CD14-positive monocyte (primary cell): Measurements from ENCODE around the gene AVPR2. TPM values are rescaled to one million over a fixed set of nuclear protein-coding genes. Genes with fewer than 3 reads are reported as not detected.
A peak's percentile ranks its signal among the peaks of the same experiment; 100 is the strongest.

Source experiments
- DNase-seq, 3 donors: peaks; one replicate each; pipeline ENCODE4 v3.0.0-alpha.2; 2011 to 2022
- H2AFZ ChIP-seq: 2 replicates; pipeline ENCODE4 v1.6.0; 2012; ENCODE audit warnings: mild to moderate bottlenecking, low read depth, low read length, inconsistent platforms; ENCODE audit not compliant: insufficient read depth, poor library complexity, severe bottlenecking
- H3K27ac ChIP-seq, 2 donors: 1 replicate in 1 of 2; 2 replicates in 1 of 2; pipeline ENCODE4 v1.5.1; 2012 to 2013; ENCODE audit warnings: low read length in 2 of 2, control low read depth in 1 of 2, inconsistent platforms in 1 of 2, low read depth in 1 of 2, mild to moderate bottlenecking in 1 of 2
- H3K27me3 ChIP-seq, 2 donors: one replicate each; pipeline versions ENCODE4 v1.6.0 to v1.6.1; 2011 to 2013; ENCODE audit warnings: low read length in 2 of 2; ENCODE audit not compliant: control insufficient read depth in 2 of 2, insufficient read depth in 2 of 2
- H3K36me3 ChIP-seq, 2 donors: replicated peaks in 1 of 2; 1 replicate in 1 of 2; 2 replicates in 1 of 2; pipeline versions ENCODE4 v1.5.1 to v1.6.1; 2012 to 2013; ENCODE audit warnings: low read length in 2 of 2, control low read depth in 1 of 2, inconsistent platforms in 1 of 2, mild to moderate bottlenecking in 1 of 2; ENCODE audit not compliant: insufficient read depth in 2 of 2, control insufficient read depth in 1 of 2
- H3K4me1 ChIP-seq, 2 donors: 1 replicate in 1 of 2; 2 replicates in 1 of 2; pipeline versions ENCODE4 v1.5.1 to v1.6.1; 2012 to 2013; ENCODE audit warnings: low read length in 2 of 2, control low read depth in 1 of 2, inconsistent platforms in 1 of 2, mild to moderate bottlenecking in 1 of 2, moderate library complexity in 1 of 2; ENCODE audit not compliant: insufficient read depth in 2 of 2, control insufficient read depth in 1 of 2
- H3K4me2 ChIP-seq: replicated peaks from 2 replicates; pipeline ENCODE3; 2012; ENCODE audit warnings: low read length, moderate library complexity, mild to moderate bottlenecking; ENCODE audit not compliant: poor library complexity, severe bottlenecking; ENCODE audit errors: extremely low read depth
- H3K4me3 ChIP-seq, 3 experiments: fragments of 200-600 bp in 1 of 3; sonication (generic) in 1 of 3; replicated peaks in 1 of 3; 1 replicate in 2 of 3; 2 replicates in 1 of 3; pipeline ENCODE4 v1.5.1; 2011 to 2013; ENCODE audit warnings: low read length in 3 of 3, mild to moderate bottlenecking in 3 of 3, control low read depth in 2 of 3, low read depth in 2 of 3, inconsistent platforms in 1 of 3, moderate library complexity in 1 of 3
- H3K79me2 ChIP-seq: 2 replicates; pipeline ENCODE4 v1.6.0; 2012; ENCODE audit warnings: mild to moderate bottlenecking, control low read depth, inconsistent platforms, low read length, moderate library complexity; ENCODE audit not compliant: insufficient read depth
- H3K9ac ChIP-seq: 2 replicates; pipeline ENCODE4 v1.6.0; 2017; ENCODE audit warnings: low read length, mild to moderate bottlenecking; ENCODE audit not compliant: insufficient read depth, poor library complexity, severe bottlenecking
- H3K9me3 ChIP-seq, 2 donors: replicated peaks in 1 of 2; 1 replicate in 1 of 2; 2 replicates in 1 of 2; pipeline versions ENCODE4 v1.5.1 to v1.6.1; 2012 to 2013; ENCODE audit warnings: low read length in 2 of 2, control low read depth in 1 of 2; ENCODE audit not compliant: control insufficient read depth in 1 of 2, insufficient read depth in 1 of 2
- H4K20me1 ChIP-seq: 2 replicates; pipeline ENCODE4 v1.6.0; 2012; ENCODE audit warnings: mild to moderate bottlenecking, low read length, control low read depth, moderate library complexity; ENCODE audit not compliant: insufficient read depth
- H3K27ac Mint-ChIP-seq, 7 donors: one replicate each; pipeline ENCODE4 v1.8.0; 2020; ENCODE audit warnings: mild to moderate bottlenecking in 7 of 7, mixed read lengths in 7 of 7, moderate library complexity in 6 of 7, inconsistent platforms in 2 of 7
- H3K27me3 Mint-ChIP-seq, 3 donors: one replicate each; pipeline ENCODE4 v1.8.0; 2021 to 2022; ENCODE audit warnings: low read depth in 3 of 3, mild to moderate bottlenecking in 3 of 3, mixed read lengths in 3 of 3, moderate library complexity in 3 of 3, inconsistent platforms in 1 of 3
- H3K36me3 Mint-ChIP-seq, 2 donors: one replicate each; pipeline ENCODE4 v1.8.0; 2020; ENCODE audit warnings: mixed read lengths in 2 of 2, inconsistent platforms in 1 of 2, mild to moderate bottlenecking in 1 of 2
- H3K4me1 Mint-ChIP-seq: one replicate; pipeline ENCODE4 v1.8.0; 2020; ENCODE audit warnings: mild to moderate bottlenecking, mixed read lengths
- H3K4me3 Mint-ChIP-seq, 2 donors: one replicate each; pipeline ENCODE4 v1.8.0; 2020; ENCODE audit warnings: mild to moderate bottlenecking in 2 of 2, mixed read lengths in 2 of 2, moderate library complexity in 1 of 2
- H3K9me3 Mint-ChIP-seq, 7 donors: one replicate each; pipeline ENCODE4 v1.8.0; 2020 to 2022; ENCODE audit warnings: mixed read lengths in 7 of 7, mild to moderate bottlenecking in 6 of 7, moderate library complexity in 6 of 7, inconsistent platforms in 2 of 7
- WGBS: methylation state at CpG from one replicate; pipeline ENCODE4 v1.1.5; 2013; ENCODE audit warnings: missing lambda C conversion rate; ENCODE audit not compliant: insufficient coverage; 5-methylcytosine and 5-hydroxymethylcytosine counted together
- intact Hi-C, 2 donors: fragments of 100-400 bp; cut with micrococcal nuclease; formaldehyde crosslinking; loops; one replicate each; pipeline versions ENCODE4 v1.15.0 to v1.15.1; 2023
- polyA plus RNA-seq, 3 donors: library from polyadenylated mRNA; depleted of rRNA in 1 of 3; unstranded in 2 of 3; stranded (reverse) in 1 of 3; fragments of 300-500 nt in 2 of 3; fragments of >200 nt in 1 of 3; fragmentation: Illumina TruSeq in 2 of 3; gene quantifications; 1 replicate in 2 of 3; 2 replicates in 1 of 3; pipeline ENCODE4 v1.2.3, GENCODE V29; 2012 to 2021
- TF ChIP-seq, protein P1 (sequence below): fragments of 200-600 bp; IDR thresholded peaks from one replicate; pipeline ENCODE4 v1.8.0; 2022; ENCODE audit warnings: antibody characterized with exemption, mild to moderate bottlenecking

The AVPR2 gene
- polyA plus RNA-seq, 3 donors, result 0.14 to 0.27 TPM; not detected in 1

GRCh38 chrX:153934148-153934761 lies 29.8 kb downstream of the AVPR2 start:
- peaks cover 0 to 14% (median 2%) of the 10 kb centered on the region in 7 donors for H3K9me3 Mint-ChIP-seq

GRCh38 chrX:153934762-153935325 lies 30.4 kb downstream of the AVPR2 start, which contains the start of gene NAA10:
Gene NAA10 (minus strand): TSS chrX:153935037. CDS start chrX:153934904, 133 bp downstream.
- Histone ChIP-seq H3K4me1 (peaks cover 20 to 25% of the 10 kb centered on the region in 2 donors), H2AFZ (peak within 1 kb of the TSS; percentile 46), H3K4me2 (peak within 1 kb of the TSS; percentile 94), H3K4me3 (peak within 1 kb of the TSS; percentile 65 to 85 (median 66)), H3K9me3 (no peaks in the 10 kb centered on the region), H3K36me3 (peaks cover 38 to 50% of the 10 kb centered on the region in 2 donors), H4K20me1 (peaks cover 74% of the 10 kb centered on the region), H3K9ac (peak within 1 kb of the TSS; percentile 45), H3K27me3 (peaks cover 0 to 3% of the 10 kb centered on the region in 2 donors), H3K79me2 (peaks cover 38% of the 10 kb centered on the region), H3K27ac (peak within 1 kb of the TSS in 1 of 2 donors; percentile 48)
- DNase-seq, result peak; percentile 47 to 66 (median 60)
- under 1% methylated on average over 65 of the region's 87 CpGs for WGBS
- intact Hi-C loops, result no loop called here
- peak within 1 kb of the TSS; percentile 11 to 84 (median 61) for H3K27ac Mint-ChIP-seq
- H3K27me3 Mint-ChIP-seq, result peaks cover 0 to 54% (median 2%) of the 10 kb centered on the region in 3 donors
- H3K4me3 Mint-ChIP-seq, result peak within 1 kb of the TSS; percentile 79 to 88
- peaks cover 0 to 11% (median 2%) of the 10 kb centered on the region in 7 donors for H3K9me3 Mint-ChIP-seq
- peaks cover 16% of the 10 kb centered on the region for H3K4me1 Mint-ChIP-seq
- H3K36me3 Mint-ChIP-seq, result peaks cover 25 to 45% of the 10 kb centered on the region in 2 donors
- TF ChIP-seq, protein P1, sequence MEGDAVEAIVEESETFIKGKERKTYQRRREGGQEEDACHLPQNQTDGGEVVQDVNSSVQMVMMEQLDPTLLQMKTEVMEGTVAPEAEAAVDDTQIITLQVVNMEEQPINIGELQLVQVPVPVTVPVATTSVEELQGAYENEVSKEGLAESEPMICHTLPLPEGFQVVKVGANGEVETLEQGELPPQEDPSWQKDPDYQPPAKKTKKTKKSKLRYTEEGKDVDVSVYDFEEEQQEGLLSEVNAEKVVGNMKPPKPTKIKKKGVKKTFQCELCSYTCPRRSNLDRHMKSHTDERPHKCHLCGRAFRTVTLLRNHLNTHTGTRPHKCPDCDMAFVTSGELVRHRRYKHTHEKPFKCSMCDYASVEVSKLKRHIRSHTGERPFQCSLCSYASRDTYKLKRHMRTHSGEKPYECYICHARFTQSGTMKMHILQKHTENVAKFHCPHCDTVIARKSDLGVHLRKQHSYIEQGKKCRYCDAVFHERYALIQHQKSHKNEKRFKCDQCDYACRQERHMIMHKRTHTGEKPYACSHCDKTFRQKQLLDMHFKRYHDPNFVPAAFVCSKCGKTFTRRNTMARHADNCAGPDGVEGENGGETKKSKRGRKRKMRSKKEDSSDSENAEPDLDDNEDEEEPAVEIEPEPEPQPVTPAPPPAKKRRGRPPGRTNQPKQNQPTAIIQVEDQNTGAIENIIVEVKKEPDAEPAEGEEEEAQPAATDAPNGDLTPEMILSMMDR, result no peak

More at GRCh38 chrX:153934148-153934761, 29.8 kb downstream of the AVPR2 start:
- 0% methylated on average over 27 of the region's 33 CpGs for WGBS
- H3K27ac Mint-ChIP-seq, result peak overlapping the region; percentile 11 to 84 (median 61)
- Histone ChIP-seq H2AFZ (peak overlapping the region; percentile 46), H3K27ac (peak overlapping the region in 1 of 2 donors; percentile 48), H3K4me2 (peak overlapping the region; percentile 94), H3K4me3 (peak overlapping the region; percentile 65 to 85 (median 66)), H4K20me1 (peaks cover 74% of the 10 kb centered on the region), H3K9me3 (no peaks in the 10 kb centered on the region), H3K9ac (peak overlapping the region; percentile 45), H3K79me2 (peaks cover 41% of the 10 kb centered on the region), H3K4me1 (peaks cover 26 to 31% of the 10 kb centered on the region in 2 donors), H3K36me3 (peaks cover 36 to 47% of the 10 kb centered on the region in 2 donors), H3K27me3 (peaks cover 0 to 3% of the 10 kb centered on the region in 2 donors)
- peaks cover 0 to 50% (median 2%) of the 10 kb centered on the region in 3 donors for H3K27me3 Mint-ChIP-seq
- peaks cover 24 to 45% of the 10 kb centered on the region in 2 donors for H3K36me3 Mint-ChIP-seq
- peaks cover 19% of the 10 kb centered on the region for H3K4me1 Mint-ChIP-seq
- DNase-seq, result no peak
- TF ChIP-seq, protein P1, result no peak
- H3K4me3 Mint-ChIP-seq, result peak overlapping the region; percentile 79 to 88
- intact Hi-C loops, result no loop called here
